ENCODE measurements around the gene RBM15. TPM values are rescaled to one million over a fixed set of nuclear protein-coding genes. Genes with fewer than 3 reads are reported as not detected.

RBM15 gene
- total RNA-seq, 1 donor from 2014 or later: 36.6 TPM

GRCh38 chr1:110328274-110328673 lies 10.9 kb upstream of the RBM15 start:
- DNase-seq (ENCODE audit: extremely low spot score in 2 of 2): no peak
- Histone ChIP-seq H3K36me3 (no peaks in the 10 kb centered on the region), H3K4me3 (no peak overlapping the region), H3K9me3 (no peaks in the 10 kb centered on the region), H3K4me1 (no peaks in the 10 kb centered on the region), H3K27me3 (no peaks in the 10 kb centered on the region), H3K27ac (no peak overlapping the region)
- TF ChIP-seq POLR2A (IDR thresholded peaks at IDR 0.05): no peak
- intact Hi-C loops (cut with DNase I): no loop called here

- TF ChIP-seq POLR2A (IDR thresholded peaks at IDR 0.05) (no peak), CTCF (IDR thresholded peaks at IDR 0.05) (no peak), POLR2AphosphoS5 (IDR thresholded peaks at IDR 0.05; ENCODE audit: insufficient read depth in 1 of 2, low read depth in 1 of 2) (no peak)
- H3K4me3 ChIP-seq: no peak overlapping the region
- intact Hi-C loops (cut with DNase I): no loop called here
- no peak overlapping the region for H3K27ac ChIP-seq
- no peaks in the 10 kb centered on the region for H3K27me3 ChIP-seq
- no peak for DNase-seq (ENCODE audit: extremely low spot score in 2 of 2)
- no peaks in the 10 kb centered on the region for H3K4me1 ChIP-seq
- no peaks in the 10 kb centered on the region for H3K36me3 ChIP-seq
- no peaks in the 10 kb centered on the region for H3K9me3 ChIP-seq
Measured at GRCh38 chr1:110328700-110329099, 10.5 kb upstream of the RBM15 start.

- Histone ChIP-seq H3K27me3 (no peaks in the 10 kb centered on the region), H3K4me1 (peaks cover 16% of the 10 kb centered on the region), H3K4me3 (no peak overlapping the region), H3K9me3 (no peaks in the 10 kb centered on the region), H3K27ac (no peak overlapping the region), H3K36me3 (no peaks in the 10 kb centered on the region)
- DNase-seq (ENCODE audit: extremely low spot score in 2 of 2): no peak
- TF ChIP-seq POLR2AphosphoS5 (IDR thresholded peaks at IDR 0.05; ENCODE audit: insufficient read depth in 1 of 2, low read depth in 1 of 2) (no peak), CTCF (IDR thresholded peaks at IDR 0.05) (no peak)
- intact Hi-C loops (cut with DNase I): no loop called here
Measured at GRCh38 chr1:110335265-110335664, 3.9 kb upstream of the RBM15 start.

GRCh38 chr1:110336300-110337039 lies 2.7 kb upstream of the RBM15 start:
- TF ChIP-seq POLR2AphosphoS5 (IDR thresholded peaks at IDR 0.05; ENCODE audit: insufficient read depth in 1 of 2, low read depth in 1 of 2) (no peak), POLR2A (IDR thresholded peaks at IDR 0.05) (no peak), CTCF (IDR thresholded peaks at IDR 0.05) (no peak)
- Histone ChIP-seq H3K27me3 (no peaks in the 10 kb centered on the region), H3K36me3 (peaks cover 0 to 9% of the 10 kb centered on the region in 2 donors), H3K4me3 (no peak overlapping the region), H3K27ac (no peak overlapping the region), H3K9me3 (no peaks in the 10 kb centered on the region), H3K4me1 (peaks cover 28% of the 10 kb centered on the region)
- no peak for DNase-seq (ENCODE audit: extremely low spot score in 2 of 2)
- intact Hi-C loops (cut with DNase I): no loop called here

GRCh38 chr1:110337704-110338308 lies 1.4 kb upstream of the RBM15 start:
- DNase-seq (ENCODE audit: extremely low spot score in 2 of 2): peak in 1 of 2 donors; percentile 89
- intact Hi-C loops (cut with DNase I): no loop called here
- TF ChIP-seq CTCF (IDR thresholded peaks at IDR 0.05) (no peak), POLR2A (IDR thresholded peaks at IDR 0.05) (no peak), POLR2AphosphoS5 (IDR thresholded peaks at IDR 0.05; ENCODE audit: insufficient read depth in 1 of 2, low read depth in 1 of 2) (no peak)
- no peaks in the 10 kb centered on the region for H3K27me3 ChIP-seq
- H3K27ac ChIP-seq: peak overlapping the region; percentile 98
- peak overlapping the region; percentile 67 to 84 for H3K4me3 ChIP-seq
- H3K9me3 ChIP-seq: no peaks in the 10 kb centered on the region
- H3K4me1 ChIP-seq: peaks cover 41% of the 10 kb centered on the region
- H3K36me3 ChIP-seq: peaks cover 0 to 15% of the 10 kb centered on the region in 2 donors

Data from vagina (tissue), 2 donors.